Peyer's patch (tissue), 4 donors: Measurements from ENCODE around the gene FRMD4A.

ENCODE experiments used
- CTCF ChIP-seq, 6 experiments: fragments of 450-650 bp in 4 of 6; fragments of 200-600 bp in 2 of 6; sonication (generic) in 1 of 6; IDR thresholded peaks; one replicate each; pipeline ENCODE4 v1.5.1; 2017 to 2019; ENCODE audit warnings: antibody characterized with exemption in 6 of 6, mild to moderate bottlenecking in 3 of 6, moderate library complexity in 1 of 6
- POLR2A ChIP-seq, 2 donors: fragments of 450-650 bp; IDR thresholded peaks; one replicate each; pipeline ENCODE4 v1.5.1; 2017; ENCODE audit warnings: antibody characterized with exemption in 2 of 2, mild to moderate bottlenecking in 2 of 2, moderate library complexity in 2 of 2

- TF ChIP-seq CTCF (IDR thresholded peaks at IDR 0.05) = no peak
- no peak for TF ChIP-seq POLR2A (IDR thresholded peaks at IDR 0.05)
Observed at GRCh38 chr10:13718820-13719219, 611.9 kb downstream of the FRMD4A start.
